ENCODE measurements around the gene SF3B1. TPM values are rescaled to one million over a fixed set of nuclear protein-coding genes. Genes with fewer than 3 reads are reported as not detected.

Gene SF3B1
- polyA plus RNA-seq, 2 of the 4 experiments (the other 2 are of a cell fraction), result 166 to 400 TPM

GRCh38 chr2:197472166-197472565, 37.3 kb upstream of the SF3B1 start:
- no peak for TF ChIP-seq POLR2A (IDR thresholded peaks at IDR 0.05; ENCODE audit: low read length)
- no peak for TF ChIP-seq PBX3 (IDR thresholded peaks at IDR 0.05)
- no peak for TF ChIP-seq ZNF302 (CRISPR knock-in tag; IDR thresholded peaks at IDR 0.05)
- no peak for TF ChIP-seq CBX2 (IDR thresholded peaks at IDR 0.05; ENCODE audit: borderline replicate concordance, low read depth)
- TF ChIP-seq HOXB13 (CRISPR knock-in tag; IDR thresholded peaks at IDR 0.05; ENCODE audit: low read depth), result no peak
- TF ChIP-seq ZSCAN20 (CRISPR knock-in tag; IDR thresholded peaks at IDR 0.05), result no peak
- no peak for TF ChIP-seq HMGXB4 (CRISPR knock-in tag; IDR thresholded peaks at IDR 0.05; ENCODE audit: borderline replicate concordance)
- TF ChIP-seq ATOH8 (CRISPR knock-in tag; IDR thresholded peaks at IDR 0.05; ENCODE audit: low read depth), result no peak
- TF ChIP-seq SREBF2 (IDR thresholded peaks at IDR 0.05), result no peak
- TF ChIP-seq EHF (CRISPR knock-in tag; IDR thresholded peaks at IDR 0.05), result no peak
- TF ChIP-seq PHF8 (IDR thresholded peaks at IDR 0.05; ENCODE audit: borderline replicate concordance, low read depth), result no peak
- no peak for TF ChIP-seq E2F6 (IDR thresholded peaks at IDR 0.05; ENCODE audit: borderline replicate concordance, low read depth)
- no peak for TF ChIP-seq ELK1 (IDR thresholded peaks at IDR 0.05; ENCODE audit: low read depth, low read length)
- no peak for TF ChIP-seq ZFP36 (IDR thresholded peaks at IDR 0.05; ENCODE audit: borderline replicate concordance, partially characterized antibody)
- no peak for TF ChIP-seq CHD4 (IDR thresholded peaks at IDR 0.05; ENCODE audit: borderline replicate concordance)
- TF ChIP-seq KDM1A (IDR thresholded peaks at IDR 0.05; ENCODE audit: low read depth), result no peak
- TF ChIP-seq REST (IDR thresholded peaks at IDR 0.05), result no peak
- TF ChIP-seq RFX5 (IDR thresholded peaks at IDR 0.05), result no peak
- TF ChIP-seq EHMT2 (IDR thresholded peaks at IDR 0.05; ENCODE audit: low read depth), result no peak
- WGBS (ENCODE audit: missing lambda C conversion rate), result 85% methylated on average over 5 of the region's 5 CpGs
- H3K27ac ChIP-seq, result no peak overlapping the region
- POLR2A ChIA-PET, result no interaction called here
- no peaks in the 10 kb centered on the region for H3K9me3 ChIP-seq
- ATAC-seq (no peak), FAIRE-seq (no peak), DNase-seq (ENCODE audit: low read depth in 1 of 2, low spot score in 1 of 2) (no peak)
- no peaks in the 10 kb centered on the region for H3K4me1 ChIP-seq
- H3K4me2 ChIP-seq, result no peak overlapping the region
- CTCF ChIA-PET, result no interaction called here
- H3K4me3 ChIP-seq, result no peak overlapping the region

All from A549 (cell line).